Lower leg skin (tissue), 3 donors: Measurements from ENCODE around the gene MTAP.

Source experiments
- CTCF ChIP-seq, 3 donors: fragments of 450-650 bp; IDR thresholded peaks; one replicate each; pipeline ENCODE4 v1.5.1; 2016; ENCODE audit warnings: antibody characterized with exemption in 3 of 3, mild to moderate bottlenecking in 3 of 3, moderate library complexity in 2 of 3
- POLR2A ChIP-seq, 2 donors: fragments of 450-650 bp; IDR thresholded peaks; one replicate each; pipeline ENCODE4 v1.6.1; 2016 to 2017; ENCODE audit warnings: antibody characterized with exemption in 2 of 2, mild to moderate bottlenecking in 1 of 2, moderate library complexity in 1 of 2

GRCh38 chr9:21836437-21837161, 34.2 kb downstream of the MTAP start:
- no peak for TF ChIP-seq CTCF (IDR thresholded peaks at IDR 0.05)
- no peak for TF ChIP-seq POLR2A (IDR thresholded peaks at IDR 0.05)
